IMR-90 (cell line): ENCODE data around the gene FRMD6. TPM values are rescaled to one million over a fixed set of nuclear protein-coding genes. Genes with fewer than 3 reads are reported as not detected.

ENCODE experiments used
- ATAC-seq: fragments of 200-7000 bp; cut with Tn5 transposase; 2 replicates; pipeline ENCODE4 v1.9.1; 2020; ENCODE audit warnings: low read depth, mild to moderate bottlenecking, moderate library complexity
- BruUV-seq: library from RNA; stranded (reverse); fragments of 400-500 nt; replicated peaks from 2 replicates; lab custom pipeline; 2021; lab: Mats Ljungman, UMichigan
- CTCF ChIA-PET: fragments of 300-600 bp; formaldehyde crosslinking; extraction: SDS; loops from one replicate; lab custom pipeline; 2021; ENCODE audit warnings: antibody characterized with exemption; lab: Yijun Ruan, JAX
- POLR2A ChIA-PET: fragments of 300-600 bp; sonication (Branson Sonifier 250); formaldehyde crosslinking; loops from one replicate; lab custom pipeline; 2022; ENCODE audit warnings: antibody characterized with exemption; ENCODE audit not compliant: unreplicated experiment; lab: Charles Lee
- DNase-seq: peaks from one replicate; pipeline ENCODE4 v3.0.0; 2013
- H2AFZ ChIP-seq: replicated peaks from 2 replicates; pipeline ENCODE3; 2013; ENCODE audit warnings: low read length, mild to moderate bottlenecking; ENCODE audit not compliant: poor library complexity
- H2AK5ac ChIP-seq: 2 replicates; pipeline ENCODE4 v1.6.1; 2013; ENCODE audit warnings: low read depth, low read length, inconsistent platforms
- H2AK9ac ChIP-seq: replicated peaks from 2 replicates; pipeline ENCODE3; 2013; ENCODE audit warnings: mild to moderate bottlenecking, low read depth, low read length, moderate library complexity; ENCODE audit not compliant: poor library complexity
- H2BK120ac ChIP-seq: 2 replicates; pipeline ENCODE4 v1.6.1; 2013; ENCODE audit warnings: low read depth, low read length, inconsistent platforms
- H2BK15ac ChIP-seq: 3 replicates; pipeline ENCODE4 v1.6.1; 2013; ENCODE audit warnings: low read depth, low read length, inconsistent platforms
- H2BK20ac ChIP-seq: 2 replicates; pipeline ENCODE4 v1.6.1; 2013; ENCODE audit warnings: low read depth, mild to moderate bottlenecking, inconsistent platforms, low read length, moderate library complexity
- H2BK5ac ChIP-seq: 2 replicates; pipeline ENCODE4 v1.6.1; 2013; ENCODE audit warnings: mild to moderate bottlenecking, low read depth, low read length, inconsistent platforms; ENCODE audit not compliant: poor library complexity, severe bottlenecking
- H3K14ac ChIP-seq: replicated peaks from 2 replicates; pipeline ENCODE4 v1.6.1; 2013; ENCODE audit warnings: low read depth, low read length, inconsistent platforms
- H3K18ac ChIP-seq: 2 replicates; pipeline ENCODE4 v1.6.1; 2013; ENCODE audit warnings: low read depth, low read length, control low read depth
- H3K23ac ChIP-seq: 2 replicates; pipeline ENCODE4 v1.6.1; 2013; ENCODE audit warnings: low read depth, low read length, inconsistent platforms
- H3K27ac ChIP-seq: 2 replicates; pipeline ENCODE4 v1.5.1; 2013; ENCODE audit warnings: mild to moderate bottlenecking, control low read depth, low read length; ENCODE audit not compliant: insufficient read depth
- H3K27me3 ChIP-seq: 2 replicates; pipeline ENCODE4 v1.6.1; 2013; ENCODE audit warnings: low read length; ENCODE audit not compliant: control insufficient read depth, insufficient read depth
- H3K36me3 ChIP-seq: 2 replicates; pipeline ENCODE4 v1.6.1; 2013; ENCODE audit warnings: low read length, mixed read lengths; ENCODE audit not compliant: control insufficient read depth, insufficient read depth
- H3K4ac ChIP-seq: 2 replicates; pipeline ENCODE4 v1.6.1; 2013; ENCODE audit warnings: low read depth, low read length, inconsistent platforms
- H3K4me1 ChIP-seq: 2 replicates; pipeline ENCODE4 v1.6.1; 2013; ENCODE audit warnings: low read length, mixed read lengths; ENCODE audit not compliant: control insufficient read depth, insufficient read depth
- H3K4me2 ChIP-seq: 2 replicates; pipeline ENCODE4 v1.6.1; 2013; ENCODE audit warnings: low read depth, mild to moderate bottlenecking, control low read depth, low read length, moderate library complexity
- H3K4me3 ChIP-seq: 2 replicates; pipeline ENCODE4 v1.5.1; 2013; ENCODE audit warnings: low read depth, mild to moderate bottlenecking, control low read depth, low read length, moderate library complexity; ENCODE audit not compliant: insufficient read depth
- H3K56ac ChIP-seq: 2 replicates; pipeline ENCODE4 v1.6.1; 2013; ENCODE audit warnings: low read length, inconsistent platforms; ENCODE audit not compliant: insufficient read depth; ENCODE audit errors: extremely low read depth
- H3K79me1 ChIP-seq, 2 experiments: 2 replicates each; pipeline ENCODE4 v1.6.1; 2013; ENCODE audit warnings: low read length in 2 of 2, inconsistent platforms in 1 of 2, low read depth in 1 of 2
- H3K9ac ChIP-seq: 2 replicates; pipeline ENCODE4 v1.6.1; 2013; ENCODE audit warnings: low read depth, low read length, control low read depth
- H3K9me1 ChIP-seq: 2 replicates; pipeline ENCODE4 v1.6.1; 2013; ENCODE audit warnings: low read length, inconsistent platforms; ENCODE audit not compliant: insufficient read depth
- H3K9me3 ChIP-seq: 2 replicates; pipeline ENCODE4 v1.6.1; 2013; ENCODE audit warnings: low read length; ENCODE audit not compliant: control insufficient read depth, insufficient read depth
- H4K20me1 ChIP-seq: 2 replicates; pipeline ENCODE4 v1.6.1; 2013; ENCODE audit warnings: low read length, inconsistent platforms; ENCODE audit not compliant: insufficient read depth
- H4K5ac ChIP-seq: 2 replicates; pipeline ENCODE4 v1.6.1; 2013; ENCODE audit warnings: mild to moderate bottlenecking, low read depth, low read length, control low read depth
- H4K8ac ChIP-seq, 2 experiments: 2 replicates each; pipeline ENCODE4 v1.6.1; 2013; ENCODE audit warnings: low read depth in 2 of 2, low read length in 2 of 2, control low read depth in 1 of 2, inconsistent platforms in 1 of 2
- H4K91ac ChIP-seq: 2 replicates; pipeline ENCODE4 v1.6.1; 2013; ENCODE audit warnings: low read depth, low read length, inconsistent platforms; ENCODE audit not compliant: insufficient read depth
- NFE2L2 ChIP-seq: fragments of 150-350 bp; IDR thresholded peaks from 2 replicates; pipeline ENCODE4 v1.6.1; 2016; ENCODE audit warnings: low read depth, mild to moderate bottlenecking, low read length
- RFX5 ChIP-seq: IDR thresholded peaks from 2 replicates; pipeline ENCODE4 v1.8.0; 2012; ENCODE audit warnings: low read depth, mild to moderate bottlenecking, low read length, moderate library complexity
- SMC3 ChIP-seq: fragments of 150-350 bp; IDR thresholded peaks from 2 replicates; pipeline ENCODE4 v1.6.1; 2016; ENCODE audit warnings: low read depth, mild to moderate bottlenecking, antibody characterized with exemption, low read length, moderate library complexity
- WGBS, 2 experiments: methylation state at CpG; one replicate each; pipeline versions ENCODE4 v1.1.5 to v1.1.7; 2013; ENCODE audit warnings: missing lambda C conversion rate in 2 of 2; ENCODE audit not compliant: insufficient read length in 1 of 2; ENCODE audit errors: extremely low coverage in 2 of 2; 5-methylcytosine and 5-hydroxymethylcytosine counted together
- dilution Hi-C: fragments of 300-500 bp; cut with HindIII; formaldehyde crosslinking; loops from one replicate; pipeline ENCODE4 v1.14.3; 2018; ENCODE audit warnings: low sequenced_read_pairs; ENCODE audit not compliant: unreplicated experiment
- in situ Hi-C: fragments of 300-500 bp; cut with MboI; formaldehyde crosslinking; loops from 3 replicates; pipeline ENCODE4 v1.14.3; 2019; ENCODE audit warnings: low sequenced_read_pairs, inconsistent platforms, mixed read lengths
- intact Hi-C: fragments of 100-400 bp; cut with micrococcal nuclease; formaldehyde crosslinking; loops from 2 replicates; pipeline ENCODE4 v1.10.0; 2022
- polyA plus RNA-seq, 3 experiments: library from polyadenylated mRNA; depleted of rRNA; stranded (reverse); fragments of >200 nt; gene quantifications; 2 replicates each; pipeline ENCODE4 v1.2.3, GENCODE V29; 2012; ENCODE audit warnings: low replicate concordance in 1 of 3
- total RNA-seq: library from RNA; depleted of rRNA; stranded (reverse); fragments of >200 nt; gene quantifications from 2 replicates; pipeline ENCODE4 v1.2.3, GENCODE V29; 2012

Gene FRMD6
- total and polyA plus RNA-seq, 2 of the 4 experiments (the other 2 are of a cell fraction): 243 to 682 TPM

- no peaks in the 10 kb centered on the region for H3K4me1 ChIP-seq
- no CpG with 5 or more reads among the region's 8 CpGs for WGBS, 2 experiments
- H3K9me1 ChIP-seq: no peaks in the 10 kb centered on the region
- H3K27me3 ChIP-seq: no peaks in the 10 kb centered on the region; the same call in 1 of the 2 replicates
- H3K9me3 ChIP-seq: no peaks in the 10 kb centered on the region; the same call in 1 of the 2 replicates
- no peak overlapping the region for H2AFZ ChIP-seq
- H3K4me3 ChIP-seq: no peak overlapping the region
- H3K9ac ChIP-seq: no peak overlapping the region
- H3K4ac ChIP-seq: no peak overlapping the region
- H2AK9ac ChIP-seq: no peak overlapping the region
- ChIA-PET POLR2A (no interaction called here), CTCF (no interaction called here)
- no peak overlapping the region for H2AK5ac ChIP-seq
- dilution Hi-C loops (no loop called here), intact Hi-C loops (no loop called here), in situ Hi-C loops (no loop called here)
- ATAC-seq: no peak
- no peak overlapping the region for H2BK5ac ChIP-seq
- DNase-seq: no peak
- no peak overlapping the region for H3K27ac ChIP-seq
- H3K56ac ChIP-seq: no peak overlapping the region
- H3K79me1 ChIP-seq: no peaks in the 10 kb centered on the region
- H4K8ac ChIP-seq: no peak overlapping the region
- no peak overlapping the region for H3K23ac ChIP-seq
- H2BK20ac ChIP-seq: no peak overlapping the region
- no peak overlapping the region for H4K91ac ChIP-seq
- no peak overlapping the region for H3K4me2 ChIP-seq
- no peak overlapping the region for H3K14ac ChIP-seq
- no TSS peak for BruUV-seq
- no peak overlapping the region for H2BK15ac ChIP-seq
- no peak overlapping the region for H3K18ac ChIP-seq
- no peaks in the 10 kb centered on the region for H4K20me1 ChIP-seq
- no peaks in the 10 kb centered on the region for H3K36me3 ChIP-seq
- H4K5ac ChIP-seq: no peak overlapping the region
- TF ChIP-seq NFE2L2 (no peak), RFX5 (no peak), SMC3 (no peak)
- H2BK120ac ChIP-seq: no peak overlapping the region
Measured at GRCh38 chr14:51738754-51739153, 87.0 kb downstream of the FRMD6 start.
